K562 (cell line): Measurements from ENCODE around the gene TULP4. TPM values are rescaled to one million over a fixed set of nuclear protein-coding genes. Genes with fewer than 3 reads are reported as not detected.
"Not testable (repeated sequence)": the region's sequence is repeated elsewhere in the genome, so short reads cannot be mapped to it uniquely, and the experiment has no call there.

Experiments used
- ARID1B ChIP-seq: fragments of 450-650 bp; IDR thresholded peaks from 2 replicates; pipeline ENCODE4 v1.6.1; 2016; ENCODE audit warnings: antibody characterized with exemption, mild to moderate bottlenecking, inconsistent platforms
- BHLHE40 ChIP-seq: IDR thresholded peaks from 2 replicates; pipeline ENCODE4 v1.6.1; 2011; ENCODE audit warnings: low read length, improper control_type of control experiment
- CTBP1 ChIP-seq: fragments of 450-650 bp; IDR thresholded peaks from 2 replicates; pipeline ENCODE4 v1.6.1; 2016; ENCODE audit warnings: borderline replicate concordance
- CXXC5 ChIP-seq: fragments of 250-450 bp; sonication (Bioruptor Pico); IDR thresholded peaks from 2 replicates; pipeline ENCODE4 v1.8.0; 2022; ENCODE audit warnings: inconsistent platforms, mild to moderate bottlenecking, moderate library complexity
- FOXM1 ChIP-seq, 2 experiments: fragments of 450-650 bp in 1 of 2; sonication (generic) in 1 of 2; formaldehyde crosslinking in 1 of 2; IDR thresholded peaks; 2 replicates each; pipeline versions ENCODE4 v1.6.1 to v1.9.0; 2017 to 2022; ENCODE audit warnings: low read depth in 2 of 2, mild to moderate bottlenecking in 2 of 2, missing genetic modification reagents in 1 of 2, moderate library complexity in 1 of 2
- HDAC2 ChIP-seq: fragments of 450-650 bp; IDR thresholded peaks from 2 replicates; pipeline ENCODE4 v1.6.1; 2016; ENCODE audit warnings: mild to moderate bottlenecking
- KDM1A ChIP-seq, 2 experiments: fragments of 450-650 bp; IDR thresholded peaks; 2 replicates each; pipeline ENCODE4 v1.6.1; 2016; ENCODE audit warnings: mild to moderate bottlenecking in 2 of 2
- KLF16 ChIP-seq: IDR thresholded peaks from 2 replicates; pipeline ENCODE4 v1.6.1; 2016; ENCODE audit warnings: antibody characterized with exemption
- MEIS2 ChIP-seq: fragments of 450-650 bp; IDR thresholded peaks from 2 replicates; pipeline ENCODE4 v1.6.1; 2014; ENCODE audit warnings: mild to moderate bottlenecking; ENCODE audit not compliant: partially characterized antibody
- MTA3 ChIP-seq: fragments of 450-650 bp; formaldehyde crosslinking; IDR thresholded peaks from 2 replicates; pipeline ENCODE4 v1.6.1; 2017; ENCODE audit warnings: mild to moderate bottlenecking, borderline replicate concordance
- NCOA1 ChIP-seq: fragments of 450-650 bp; IDR thresholded peaks from 2 replicates; pipeline ENCODE4 v1.6.1; 2016; ENCODE audit warnings: low read depth
- SMAD4 ChIP-seq: fragments of 250-450 bp; sonication (Bioruptor Pico); conservative IDR thresholded peaks from 2 replicates; pipeline ENCODE4 v1.8.0; 2021; ENCODE audit warnings: inconsistent platforms, mild to moderate bottlenecking, moderate library complexity
- TAL1 ChIP-seq: fragments of 450-650 bp; IDR thresholded peaks from 2 replicates; pipeline ENCODE4 v1.6.1; 2016; ENCODE audit warnings: mild to moderate bottlenecking
- TBL1XR1 ChIP-seq, 2 experiments: IDR thresholded peaks; 2 replicates each; pipeline ENCODE4 v1.6.1; 2012; ENCODE audit warnings: improper control_type of control experiment in 2 of 2, low read length in 2 of 2, mild to moderate bottlenecking in 1 of 2
- TCF3 ChIP-seq: sonication (generic); formaldehyde crosslinking; IDR thresholded peaks from 2 replicates; pipeline ENCODE4 v1.4.0; 2020; ENCODE audit warnings: mild to moderate bottlenecking, missing genetic modification reagents
- TEAD1 ChIP-seq, 2 experiments: fragments of 450-650 bp in 1 of 2; sonication (generic) in 1 of 2; formaldehyde crosslinking; IDR thresholded peaks; 2 replicates each; pipeline versions ENCODE4 v1.4.0 to v1.8.0; 2020 to 2022; ENCODE audit warnings: mild to moderate bottlenecking in 2 of 2, missing genetic modification reagents in 1 of 2
- polyA plus RNA-seq, 8 experiments: library from polyadenylated mRNA; depleted of rRNA in 4 of 8; stranded (reverse) in 5 of 8; unstranded in 3 of 8; fragments of >200 nt; fragmentation: Nextera tagmentation in 2 of 8; fragmentation: Illumina TruSeq in 1 of 8; extraction: Ambion mirVana in 2 of 8; extraction: Trizol in 1 of 8; gene quantifications; 2 replicates each; pipeline versions ENCODE4 v1.2.1 to v1.2.3, GENCODE V29; 2011 to 2014; ENCODE audit warnings: inconsistent platforms in 1 of 8, missing spikeins in 1 of 8
- total RNA-seq, 7 experiments: library from RNA; depleted of rRNA in 6 of 7; stranded (reverse); fragments of >200 nt in 6 of 7; fragmentation: Illumina TruSeq in 2 of 7; extraction: Trizol in 2 of 7; gene quantifications; 2 replicates each; pipeline versions ENCODE4 v1.2.1 to v1.2.3, GENCODE V29; 2011 to 2021; ENCODE audit warnings: low replicate concordance in 1 of 7
- TF ChIP-seq, protein P1 (sequence below), 2 experiments: fragments of 450-650 bp; IDR thresholded peaks; 2 replicates each; pipeline ENCODE4 v1.6.1; 2016; ENCODE audit warnings: mild to moderate bottlenecking in 2 of 2, borderline replicate concordance in 1 of 2, low read depth in 1 of 2, moderate library complexity in 1 of 2
- TF ChIP-seq, protein P2 (sequence below): sonication (generic); formaldehyde crosslinking; IDR thresholded peaks from 2 replicates; pipeline ENCODE4 v1.8.0; 2022; ENCODE audit warnings: missing genetic modification reagents, mild to moderate bottlenecking, moderate library complexity, borderline replicate concordance
- TF ChIP-seq, protein P3 (sequence below): fragments of 450-650 bp; IDR thresholded peaks from 2 replicates; pipeline ENCODE4 v1.6.1; 2016; ENCODE audit warnings: low read depth, mild to moderate bottlenecking, moderate library complexity

TULP4 gene
- total and polyA plus RNA-seq, 9 of the 15 experiments (the other 6 are each of a cell fraction or from before 2014, with no cell fraction given), result 1.2 to 50.4 (median 11.0) TPM

DNA sequence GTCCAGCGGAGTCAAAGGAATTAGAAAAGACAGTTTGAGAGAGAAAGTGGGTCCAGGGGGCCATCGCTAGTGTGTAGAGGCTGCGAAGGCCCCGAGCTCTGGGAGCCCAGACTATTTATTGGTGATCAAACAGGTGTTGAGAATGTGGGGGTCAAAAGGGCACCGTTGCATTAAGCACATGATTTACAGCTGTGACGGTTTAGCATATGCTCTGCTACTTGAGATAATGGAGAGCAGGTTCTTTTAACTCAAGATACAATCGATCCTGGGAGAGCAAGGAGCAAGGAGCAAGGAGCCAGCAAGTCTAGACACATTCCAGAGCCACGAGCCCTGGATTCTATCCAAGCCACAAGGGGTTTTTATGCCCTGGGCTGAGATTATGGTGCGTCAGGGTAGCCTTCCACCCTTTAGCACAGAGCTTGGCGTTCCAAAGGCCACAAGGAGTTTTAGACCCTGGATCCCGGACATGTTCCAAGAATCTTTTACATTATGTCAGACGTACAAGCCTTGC lies 93.1 kb downstream of the TULP4 start (continued):
- TF ChIP-seq, protein P1, sequence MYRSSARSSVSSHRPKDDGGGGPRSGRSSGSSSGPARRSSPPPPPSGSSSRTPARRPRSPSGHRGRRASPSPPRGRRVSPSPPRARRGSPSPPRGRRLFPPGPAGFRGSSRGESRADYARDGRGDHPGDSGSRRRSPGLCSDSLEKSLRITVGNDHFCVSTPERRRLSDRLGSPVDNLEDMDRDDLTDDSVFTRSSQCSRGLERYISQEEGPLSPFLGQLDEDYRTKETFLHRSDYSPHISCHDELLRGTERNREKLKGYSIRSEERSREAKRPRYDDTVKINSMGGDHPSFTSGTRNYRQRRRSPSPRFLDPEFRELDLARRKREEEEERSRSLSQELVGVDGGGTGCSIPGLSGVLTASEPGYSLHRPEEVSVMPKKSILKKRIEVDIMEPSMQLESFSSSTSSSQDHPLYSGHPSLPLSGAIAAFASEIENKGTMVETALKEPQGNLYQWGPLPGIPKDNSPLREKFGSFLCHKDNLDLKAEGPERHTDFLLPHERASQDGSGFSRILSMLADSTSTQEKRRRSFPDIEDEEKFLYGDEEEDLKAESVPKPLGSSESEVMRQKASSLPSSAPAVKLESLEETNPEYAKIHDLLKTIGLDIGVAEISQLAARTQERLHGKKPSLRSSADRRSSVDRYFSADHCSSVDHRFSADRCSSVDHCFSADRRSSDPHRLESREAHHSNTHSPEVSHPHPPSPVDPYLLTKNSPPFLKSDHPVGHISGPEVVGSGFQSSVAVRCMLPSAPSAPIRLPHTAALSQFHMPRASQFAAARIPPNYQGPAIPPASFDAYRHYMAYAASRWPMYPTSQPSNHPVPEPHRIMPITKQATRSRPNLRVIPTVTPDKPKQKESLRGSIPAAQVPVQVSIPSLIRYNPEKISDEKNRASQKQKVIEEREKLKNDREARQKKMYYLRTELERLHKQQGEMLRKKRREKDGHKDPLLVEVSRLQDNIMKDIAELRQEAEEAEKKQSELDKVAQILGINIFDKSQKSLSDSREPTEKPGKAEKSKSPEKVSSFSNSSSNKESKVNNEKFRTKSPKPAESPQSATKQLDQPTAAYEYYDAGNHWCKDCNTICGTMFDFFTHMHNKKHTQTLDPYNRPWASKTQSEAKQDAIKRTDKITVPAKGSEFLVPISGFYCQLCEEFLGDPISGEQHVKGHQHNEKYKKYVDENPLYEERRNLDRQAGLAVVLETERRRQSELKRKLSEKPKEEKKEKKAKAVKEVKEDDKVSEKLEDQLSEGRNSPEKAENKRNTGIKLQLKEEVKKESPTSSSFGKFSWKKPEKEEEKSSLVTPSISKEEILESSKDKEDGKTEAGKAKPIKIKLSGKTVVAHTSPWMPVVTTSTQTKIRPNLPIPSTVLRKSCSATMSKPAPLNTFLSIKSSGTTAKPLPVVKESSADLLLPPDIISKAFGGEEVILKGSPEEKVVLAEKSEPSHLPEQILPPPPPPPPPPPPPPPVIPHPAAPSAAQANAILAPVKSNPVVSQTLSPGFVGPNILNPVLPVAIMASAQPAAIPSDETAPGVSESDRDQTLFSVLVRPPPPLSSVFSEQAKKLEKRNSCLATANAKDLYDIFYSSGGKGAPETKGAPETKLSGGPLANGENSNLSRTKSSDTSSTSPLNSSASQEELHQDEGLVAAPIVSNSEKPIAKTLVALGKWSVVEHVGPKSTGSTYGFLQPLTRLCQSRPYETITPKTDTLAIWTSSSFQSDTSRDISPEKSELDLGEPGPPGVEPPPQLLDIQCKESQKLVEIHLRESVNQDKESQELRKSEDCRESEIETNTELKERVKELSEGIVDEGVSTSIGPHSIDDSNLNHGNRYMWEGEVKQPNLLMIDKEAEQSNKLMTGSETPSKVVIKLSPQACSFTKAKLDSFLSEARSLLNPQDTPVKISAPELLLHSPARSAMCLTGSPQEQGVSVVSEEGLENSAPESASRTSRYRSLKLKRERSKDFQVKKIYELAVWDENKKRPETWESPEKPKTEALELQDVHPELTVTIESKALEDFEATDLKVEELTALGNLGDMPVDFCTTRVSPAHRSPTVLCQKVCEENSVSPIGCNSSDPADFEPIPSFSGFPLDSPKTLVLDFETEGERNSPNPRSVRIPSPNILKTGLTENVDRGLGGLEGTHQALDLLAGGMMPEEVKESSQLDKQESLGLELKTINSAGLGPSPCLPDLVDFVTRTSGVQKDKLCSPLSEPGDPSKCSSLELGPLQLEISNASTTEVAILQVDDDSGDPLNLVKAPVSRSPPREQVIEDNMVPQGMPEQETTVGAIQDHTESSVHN (IDR thresholded peaks at IDR 0.05; ENCODE audit: borderline replicate concordance in 1 of 2, low read depth in 1 of 2), result peak in 1 of 2 experiments; percentile 80; a peak in 1 of 4 replicates
- TF ChIP-seq, protein P2, sequence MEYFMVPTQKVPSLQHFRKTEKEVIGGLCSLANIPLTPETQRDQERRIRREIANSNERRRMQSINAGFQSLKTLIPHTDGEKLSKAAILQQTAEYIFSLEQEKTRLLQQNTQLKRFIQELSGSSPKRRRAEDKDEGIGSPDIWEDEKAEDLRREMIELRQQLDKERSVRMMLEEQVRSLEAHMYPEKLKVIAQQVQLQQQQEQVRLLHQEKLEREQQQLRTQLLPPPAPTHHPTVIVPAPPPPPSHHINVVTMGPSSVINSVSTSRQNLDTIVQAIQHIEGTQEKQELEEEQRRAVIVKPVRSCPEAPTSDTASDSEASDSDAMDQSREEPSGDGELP (CRISPR knock-in tag), result 0 out of 2 replicates have a peak, but pooled peaks have one; percentile 45
- TF ChIP-seq HDAC2 (peak; percentile 64; the same call in 1 of the 2 replicates), NCOA1 (peak; percentile 43; the same call in 1 of the 2 replicates), MEIS2 (peak; percentile 97), FOXM1 (IDR thresholded peaks at IDR 0.05; ENCODE audit: low read depth) (0 out of 2 replicates have a peak, but pooled peaks have one; percentile 14), TCF3 (CRISPR knock-in tag) (peak; percentile 70), KDM1A (IDR thresholded peaks at IDR 0.05) (peak; percentile 85 to 86), ARID1B (peak; percentile 84), KLF16 (peak; percentile 51; the same call in 1 of the 2 replicates), SMAD4 (peak; percentile 100), BHLHE40 (0 out of 2 replicates have a peak, but pooled peaks have one; percentile 37), TBL1XR1 (IDR thresholded peaks at IDR 0.05; ENCODE audit: low read length in 2 of 2) (0 out of 4 replicates have a peak, but pooled peaks of 1 of the 2 experiments have one; percentile 21), CTBP1 (peak; percentile 84; the same call in 1 of the 2 replicates), TAL1 (peak; percentile 80), TEAD1 (CRISPR knock-in tag; IDR thresholded peaks at IDR 0.05) (peak in 1 of 2 experiments; percentile 87; a peak in 2 of 4 replicates), MTA3 (0 out of 2 replicates have a peak, but pooled peaks have one; percentile 30), CXXC5 (CRISPR knock-in tag) (peak; percentile 63)
- not testable (repeated sequence) for TF ChIP-seq FOXM1 (CRISPR knock-in tag; IDR thresholded peaks at IDR 0.05; ENCODE audit: low read depth)
- TF ChIP-seq, protein P3, sequence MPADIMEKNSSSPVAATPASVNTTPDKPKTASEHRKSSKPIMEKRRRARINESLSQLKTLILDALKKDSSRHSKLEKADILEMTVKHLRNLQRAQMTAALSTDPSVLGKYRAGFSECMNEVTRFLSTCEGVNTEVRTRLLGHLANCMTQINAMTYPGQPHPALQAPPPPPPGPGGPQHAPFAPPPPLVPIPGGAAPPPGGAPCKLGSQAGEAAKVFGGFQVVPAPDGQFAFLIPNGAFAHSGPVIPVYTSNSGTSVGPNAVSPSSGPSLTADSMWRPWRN, result peak; percentile 99
